GM23248 (cell line): ENCODE data around the gene DACT3. TPM values are rescaled to one million over a fixed set of nuclear protein-coding genes. Genes with fewer than 3 reads are reported as not detected.
A peak's percentile ranks its signal among the peaks of the same experiment; 100 is the strongest.

ENCODE experiments used
- DNase-seq: peaks from one replicate; pipeline ENCODE4 v3.0.0-alpha.2; 2015
- H2AFZ ChIP-seq: fragments of 200-600 bp; sonication (generic); 2 replicates; pipeline ENCODE4 v1.6.1; 2016; ENCODE audit warnings: antibody characterized with exemption
- H3F3A ChIP-seq: fragments of 200-600 bp; sonication (generic); 2 replicates; pipeline ENCODE4 v1.6.1; 2016; ENCODE audit warnings: mild to moderate bottlenecking, antibody characterized with exemption, mixed run types; ENCODE audit not compliant: insufficient read depth
- H3K27ac ChIP-seq: fragments of 200-600 bp; sonication (generic); 2 replicates; pipeline ENCODE4 v1.5.1; 2016; ENCODE audit warnings: mild to moderate bottlenecking
- H3K27me3 ChIP-seq: fragments of 200-600 bp; sonication (generic); replicated peaks from 2 replicates; pipeline ENCODE4 v1.6.1; 2016; ENCODE audit warnings: mild to moderate bottlenecking; ENCODE audit not compliant: insufficient read depth
- H3K36me3 ChIP-seq: fragments of 200-600 bp; sonication (generic); 2 replicates; pipeline ENCODE4 v1.6.1; 2016; ENCODE audit warnings: low read depth, mild to moderate bottlenecking
- H3K4me1 ChIP-seq: fragments of 200-600 bp; sonication (generic); 2 replicates; pipeline ENCODE4 v1.6.1; 2016; ENCODE audit warnings: mild to moderate bottlenecking; ENCODE audit not compliant: insufficient read depth
- H3K4me2 ChIP-seq: fragments of 200-600 bp; sonication (generic); one replicate; pipeline ENCODE4 v1.6.1; 2016; ENCODE audit warnings: mild to moderate bottlenecking; ENCODE audit not compliant: unreplicated experiment
- H3K4me3 ChIP-seq: fragments of 200-600 bp; sonication (generic); 2 replicates; pipeline ENCODE4 v1.5.1; 2016; ENCODE audit warnings: mild to moderate bottlenecking
- H3K79me2 ChIP-seq: fragments of 200-600 bp; sonication (generic); 2 replicates; pipeline ENCODE4 v1.6.1; 2016; ENCODE audit warnings: mild to moderate bottlenecking; ENCODE audit not compliant: insufficient read depth
- H3K9ac ChIP-seq: fragments of 200-600 bp; sonication (generic); 2 replicates; pipeline ENCODE4 v1.6.1; 2016; ENCODE audit warnings: mild to moderate bottlenecking
- H3K9me2 ChIP-seq: fragments of 200-600 bp; sonication (generic); 2 replicates; pipeline ENCODE4 v1.6.1; 2016; ENCODE audit warnings: mixed run types, mild to moderate bottlenecking, moderate library complexity; ENCODE audit not compliant: insufficient read depth
- H3K9me3 ChIP-seq: fragments of 200-600 bp; sonication (generic); one replicate; pipeline ENCODE4 v1.6.1; 2017; ENCODE audit warnings: low read depth
- H4K20me1 ChIP-seq: fragments of 200-600 bp; sonication (generic); 2 replicates; pipeline ENCODE4 v1.6.0; 2016; ENCODE audit not compliant: insufficient read depth
- EZH2 ChIP-seq: fragments of 200-600 bp; sonication (generic); IDR thresholded peaks from 2 replicates; pipeline ENCODE4 v1.6.1; 2018; ENCODE audit warnings: antibody characterized with exemption, mild to moderate bottlenecking; ENCODE audit not compliant: insufficient read depth, poor library complexity, severe bottlenecking
- EZH2phosphoT487 ChIP-seq: fragments of 200-600 bp; sonication (generic); IDR thresholded peaks from 2 replicates; pipeline ENCODE4 v1.6.1; 2018; ENCODE audit warnings: antibody characterized with exemption, moderate library complexity, mild to moderate bottlenecking, low read depth; ENCODE audit not compliant: insufficient read depth
- WGBS, 2 experiments: methylation state at CpG; one replicate each; pipeline ENCODE4 v1.1.6; 2015 to 2017; ENCODE audit warnings: low lambda C conversion rate in 2 of 2, low coverage in 1 of 2; ENCODE audit errors: missing lambda C conversion rate in 2 of 2; 5-methylcytosine and 5-hydroxymethylcytosine counted together
- in situ Hi-C: fragments of 300-500 bp; cut with MboI; formaldehyde crosslinking; loops from 2 replicates; pipeline ENCODE4 v1.15.0; 2020
- polyA plus RNA-seq: library from polyadenylated mRNA; unstranded; fragments of >200 nt; fragmentation: Nextera tagmentation; extraction: Ambion mirVana; gene quantifications from 2 replicates; pipeline ENCODE4 v1.2.1, GENCODE V29; 2016
- total RNA-seq: library from RNA; depleted of rRNA; stranded (reverse); fragments of >200 nt; shearing (Covaris generic); gene quantifications from 2 replicates; pipeline ENCODE4 v1.2.3, GENCODE V29; 2014

DACT3 gene
- total and polyA plus RNA-seq, 2 experiments from 2014 or later = 0.66 to 7.1 TPM

DNA sequence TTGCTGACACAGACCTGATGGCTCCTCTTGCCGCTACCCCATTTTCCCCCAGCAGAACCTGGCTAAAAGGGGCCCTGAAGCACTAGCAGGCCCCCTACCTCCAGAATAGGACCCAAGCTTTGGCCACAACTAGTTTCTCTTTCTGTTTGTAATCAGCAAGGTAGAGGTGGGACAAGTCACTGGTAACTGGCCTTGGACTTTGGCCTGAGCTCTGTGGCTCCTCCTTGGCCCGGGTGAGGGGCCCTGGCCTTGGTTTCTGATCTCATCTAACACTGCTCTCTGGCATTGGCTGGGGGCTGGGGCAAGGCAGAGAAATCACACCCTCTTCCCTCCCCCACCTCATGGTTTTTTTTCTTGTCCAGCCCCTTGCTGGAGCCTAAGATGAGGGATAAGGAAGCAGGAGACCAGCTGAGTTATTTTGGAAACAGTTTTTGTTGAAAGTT lies 57.8 kb downstream of the DACT3 start:
- no peak for DNase-seq
- Histone ChIP-seq H4K20me1 (no peaks in the 10 kb centered on the region; the same call in 1 of the 2 replicates), H3K9me3 (no peaks in the 10 kb centered on the region), H3F3A (0 out of 2 replicates have a peak, but pooled peaks cover 7% of the 10 kb centered on the region), H3K27me3 (no peaks in the 10 kb centered on the region), H3K4me2 (peak overlapping the region; percentile 84), H3K4me1 (peaks cover 21% of the 10 kb centered on the region), H3K9me2 (no peaks in the 10 kb centered on the region), H2AFZ (no peak overlapping the region), H3K9ac (peak overlapping the region; percentile 90), H3K27ac (peak overlapping the region; percentile 92), H3K4me3 (peak overlapping the region; percentile 100), H3K36me3 (peaks cover 25% of the 10 kb centered on the region; the same call in 1 of the 2 replicates), H3K79me2 (peaks cover 67% of the 10 kb centered on the region)
- in situ Hi-C loops = no loop called here
- no peak for TF ChIP-seq EZH2phosphoT487
- TF ChIP-seq EZH2 = no peak
- WGBS, 2 experiments = 0 to 8% methylated on average over 2 of the region's 2 CpGs

DNA sequence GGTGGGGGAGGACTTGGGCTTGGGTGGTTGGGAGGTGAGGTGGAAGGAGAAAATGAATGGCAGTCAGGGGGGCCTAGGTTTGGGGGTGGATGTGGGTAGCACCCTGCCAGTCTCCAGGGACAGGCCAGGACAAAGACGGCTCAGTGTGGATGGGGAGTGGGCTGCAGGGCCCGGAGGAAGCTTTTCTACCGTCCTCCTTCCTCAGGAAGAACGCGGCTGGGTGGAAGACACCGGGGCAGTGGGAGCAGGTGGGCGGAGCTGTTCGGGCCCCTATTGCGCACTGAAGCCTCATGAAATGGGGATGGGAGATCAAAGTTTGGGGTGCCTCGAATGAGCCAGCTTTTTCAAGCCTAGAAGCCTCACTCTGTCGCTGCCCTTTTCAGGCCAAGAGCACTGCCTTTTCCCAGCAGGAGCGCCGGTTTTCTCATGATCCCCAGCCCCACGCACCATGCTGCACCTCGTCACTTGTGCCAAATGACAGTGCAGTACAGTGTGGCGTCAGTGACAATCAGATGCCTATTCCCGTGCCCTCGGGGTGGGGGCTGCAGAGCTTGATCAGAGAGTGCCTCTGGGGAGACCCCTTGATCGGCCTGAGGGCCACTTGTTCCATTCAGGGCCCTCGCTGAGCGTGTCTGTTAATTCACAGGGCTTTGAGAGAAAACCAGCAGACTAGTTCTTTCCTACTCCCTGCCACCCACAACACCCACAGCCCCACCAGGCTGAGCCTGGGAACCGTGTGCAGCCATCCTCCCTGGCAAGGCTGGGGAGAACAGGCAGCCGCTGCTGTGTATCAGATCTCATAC lies 58.4 kb downstream of the DACT3 start:
- no peaks in the 10 kb centered on the region for H3K9me2 ChIP-seq
- peaks cover 19% of the 10 kb centered on the region; the same call in 1 of the 2 replicates for H3K36me3 ChIP-seq
- H3K27me3 ChIP-seq = no peaks in the 10 kb centered on the region
- H3K4me1 ChIP-seq = peaks cover 21% of the 10 kb centered on the region
- TF ChIP-seq EZH2 = no peak
- TF ChIP-seq EZH2phosphoT487 = no peak
- H3F3A ChIP-seq = 0 out of 2 replicates have a peak, but pooled peaks cover 3% of the 10 kb centered on the region
- H3K9ac ChIP-seq = peak overlapping the region; percentile 90
- H3K79me2 ChIP-seq = peaks cover 64% of the 10 kb centered on the region
- 6% methylated on average over 22 to 23 of the region's 23 CpGs for WGBS, 2 experiments
- H3K4me3 ChIP-seq = peak overlapping the region; percentile 100
- no peaks in the 10 kb centered on the region; the same call in 1 of the 2 replicates for H4K20me1 ChIP-seq
- DNase-seq = peak; percentile 73
- H3K9me3 ChIP-seq = no peaks in the 10 kb centered on the region
- in situ Hi-C loops = no loop called here
- no peak overlapping the region for H2AFZ ChIP-seq
- peak overlapping the region; percentile 92 for H3K27ac ChIP-seq
- peak overlapping the region; percentile 84 for H3K4me2 ChIP-seq

DNA sequence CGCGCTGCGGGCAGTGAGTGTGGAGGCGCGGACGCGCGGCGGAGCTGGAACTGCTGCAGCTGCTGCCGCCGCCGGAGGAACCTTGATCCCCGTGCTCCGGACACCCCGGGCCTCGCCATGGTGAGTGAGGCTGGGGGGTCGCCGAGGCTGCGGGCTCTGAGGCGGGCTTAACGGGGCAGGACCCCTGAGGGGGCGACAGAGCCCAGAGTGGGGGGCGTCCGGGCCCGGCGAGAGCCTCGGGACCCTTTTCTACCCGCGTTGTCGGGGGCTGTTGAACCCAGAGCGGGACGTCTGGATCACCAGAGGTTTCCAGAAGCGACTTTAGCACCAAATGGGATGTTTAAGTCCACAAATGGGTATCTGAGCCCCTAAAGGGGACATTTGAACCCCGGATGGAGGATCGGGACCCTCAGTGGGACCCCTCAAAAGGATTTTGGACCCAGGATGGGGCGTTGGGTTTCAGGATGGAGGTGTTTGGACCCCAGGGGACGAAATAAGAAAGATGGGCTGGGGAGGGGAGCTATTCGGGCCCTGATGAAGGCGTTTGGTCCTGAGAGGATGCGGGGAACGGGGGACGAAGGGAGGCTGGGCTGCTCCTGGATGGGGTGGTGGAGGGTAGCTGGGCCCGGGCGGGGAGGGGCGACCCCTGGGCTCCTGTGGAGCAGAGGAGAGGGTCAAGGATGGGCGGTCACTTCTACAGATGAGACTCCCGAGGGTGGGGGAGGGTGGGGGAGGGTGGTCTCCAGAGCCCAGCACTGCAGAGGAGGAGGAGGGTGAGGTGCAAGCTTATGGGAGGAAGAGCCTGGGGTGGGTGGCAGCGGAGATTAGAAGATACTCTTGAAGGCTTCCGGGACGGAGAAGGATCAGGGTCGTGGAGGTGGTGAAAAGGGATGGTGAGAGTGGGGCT lies 59.4 kb downstream of the DACT3 start, which contains the start of gene CALM3:
CALM3 (plus strand) TSS at position 13 of the 907 bp plus-strand sequence; CDS start at position 118, 105 bp downstream.
- peaks cover 54% of the 10 kb centered on the region for H3K79me2 ChIP-seq
- no peak for TF ChIP-seq EZH2phosphoT487
- no peak for TF ChIP-seq EZH2
- H3K4me2 ChIP-seq = peak within 1 kb of the TSS; percentile 84
- in situ Hi-C loops = no loop called here
- H3K4me3 ChIP-seq = peak within 1 kb of the TSS; percentile 100
- H3K9ac ChIP-seq = peak within 1 kb of the TSS; percentile 90
- 1% methylated on average over 28 to 51 of the region's 51 CpGs for WGBS, 2 experiments
- no peaks in the 10 kb centered on the region for H3K9me3 ChIP-seq
- H3K27ac ChIP-seq = peak within 1 kb of the TSS; percentile 92
- H3F3A ChIP-seq = 0 out of 2 replicates have a peak, but pooled peaks cover 3% of the 10 kb centered on the region
- peaks cover 21% of the 10 kb centered on the region for H3K4me1 ChIP-seq
- H3K9me2 ChIP-seq = no peaks in the 10 kb centered on the region
- H2AFZ ChIP-seq = peak within 1 kb of the TSS; percentile 89
- peaks cover 9% of the 10 kb centered on the region; the same call in 1 of the 2 replicates for H3K36me3 ChIP-seq
- H3K27me3 ChIP-seq = no peaks in the 10 kb centered on the region
- H4K20me1 ChIP-seq = no peaks in the 10 kb centered on the region; the same call in 1 of the 2 replicates
- no peak for DNase-seq
